Keratinocyte (primary cell): ENCODE measurements around the gene UBA6.

Source experiments
- EZH2 ChIP-seq: IDR thresholded peaks from one replicate; pipeline ENCODE4 v1.6.1; 2012; ENCODE audit warnings: inconsistent platforms, mild to moderate bottlenecking, low read length, moderate library complexity
- TF ChIP-seq, protein P1 (sequence below), 3 experiments: IDR thresholded peaks in 1 of 3; conservative IDR thresholded peaks in 1 of 3; optimal IDR thresholded peaks in 1 of 3; 2 replicates in 2 of 3; 3 replicates in 1 of 3; pipeline versions ENCODE3 to v1.5.1; 2011; ENCODE audit warnings: low read length in 3 of 3, mild to moderate bottlenecking in 3 of 3, moderate library complexity in 2 of 3, control low read depth in 1 of 3, inconsistent platforms in 1 of 3; ENCODE audit not compliant: insufficient read depth in 2 of 3; ENCODE audit errors: extremely low read depth in 1 of 3

DNA sequence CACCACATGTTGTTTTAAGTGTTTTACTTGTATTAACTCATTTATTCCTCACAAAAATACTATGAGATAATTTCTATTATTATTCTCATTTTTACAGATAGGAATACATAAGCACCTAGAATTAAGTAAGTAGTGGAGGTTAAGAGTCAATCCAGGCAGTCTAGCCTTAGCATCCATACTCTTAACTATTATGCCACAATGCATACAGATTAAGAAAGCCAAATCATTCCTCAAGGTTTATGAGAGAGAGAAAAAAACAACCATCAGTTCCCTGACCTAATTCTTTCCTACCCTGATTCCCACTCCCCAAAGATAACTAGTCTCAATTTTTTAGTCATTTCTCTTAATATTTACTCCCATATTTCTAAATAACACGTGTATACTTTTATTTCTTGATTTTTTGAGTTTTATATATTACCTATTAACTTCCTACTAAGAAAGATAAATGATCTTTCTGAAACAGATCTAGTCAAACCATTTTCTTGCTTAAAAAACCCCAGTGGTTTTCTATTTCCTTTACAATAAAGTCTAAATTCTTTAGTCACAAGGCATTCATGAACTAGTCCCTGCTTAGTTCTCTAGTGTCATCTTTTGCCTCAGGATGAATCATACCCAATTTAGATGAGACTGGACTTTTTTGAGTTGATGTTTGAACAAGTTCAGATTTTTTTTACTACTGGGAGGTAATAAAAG lies 16.0 kb downstream of the UBA6 start:
- no peak for TF ChIP-seq EZH2
- TF ChIP-seq, protein P1, sequence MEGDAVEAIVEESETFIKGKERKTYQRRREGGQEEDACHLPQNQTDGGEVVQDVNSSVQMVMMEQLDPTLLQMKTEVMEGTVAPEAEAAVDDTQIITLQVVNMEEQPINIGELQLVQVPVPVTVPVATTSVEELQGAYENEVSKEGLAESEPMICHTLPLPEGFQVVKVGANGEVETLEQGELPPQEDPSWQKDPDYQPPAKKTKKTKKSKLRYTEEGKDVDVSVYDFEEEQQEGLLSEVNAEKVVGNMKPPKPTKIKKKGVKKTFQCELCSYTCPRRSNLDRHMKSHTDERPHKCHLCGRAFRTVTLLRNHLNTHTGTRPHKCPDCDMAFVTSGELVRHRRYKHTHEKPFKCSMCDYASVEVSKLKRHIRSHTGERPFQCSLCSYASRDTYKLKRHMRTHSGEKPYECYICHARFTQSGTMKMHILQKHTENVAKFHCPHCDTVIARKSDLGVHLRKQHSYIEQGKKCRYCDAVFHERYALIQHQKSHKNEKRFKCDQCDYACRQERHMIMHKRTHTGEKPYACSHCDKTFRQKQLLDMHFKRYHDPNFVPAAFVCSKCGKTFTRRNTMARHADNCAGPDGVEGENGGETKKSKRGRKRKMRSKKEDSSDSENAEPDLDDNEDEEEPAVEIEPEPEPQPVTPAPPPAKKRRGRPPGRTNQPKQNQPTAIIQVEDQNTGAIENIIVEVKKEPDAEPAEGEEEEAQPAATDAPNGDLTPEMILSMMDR (optimal IDR thresholded peaks at IDR 0.05 in 1 of 3, IDR thresholded peaks at IDR 0.05 in 1 of 3, conservative IDR thresholded peaks at IDR 0.05 in 1 of 3; ENCODE audit: extremely low read depth in 1 of 3, insufficient read depth in 2 of 3, low read length in 3 of 3), result no peak
